NCI-H2196 treated with DMSO at 0.1 percent for 48 hours (cell line): ENCODE data around the gene ASCC2.
"Not testable (repeated sequence)": the region's sequence is repeated elsewhere in the genome, so short reads cannot be mapped to it uniquely, and the experiment has no call there.

Experiments
- DNase-seq: peaks from one replicate; lab custom pipeline; 2025; ENCODE audit not compliant: unreplicated experiment; lab: John Stamatoyannopoulos, UW

The ASCC2 gene, protein sequence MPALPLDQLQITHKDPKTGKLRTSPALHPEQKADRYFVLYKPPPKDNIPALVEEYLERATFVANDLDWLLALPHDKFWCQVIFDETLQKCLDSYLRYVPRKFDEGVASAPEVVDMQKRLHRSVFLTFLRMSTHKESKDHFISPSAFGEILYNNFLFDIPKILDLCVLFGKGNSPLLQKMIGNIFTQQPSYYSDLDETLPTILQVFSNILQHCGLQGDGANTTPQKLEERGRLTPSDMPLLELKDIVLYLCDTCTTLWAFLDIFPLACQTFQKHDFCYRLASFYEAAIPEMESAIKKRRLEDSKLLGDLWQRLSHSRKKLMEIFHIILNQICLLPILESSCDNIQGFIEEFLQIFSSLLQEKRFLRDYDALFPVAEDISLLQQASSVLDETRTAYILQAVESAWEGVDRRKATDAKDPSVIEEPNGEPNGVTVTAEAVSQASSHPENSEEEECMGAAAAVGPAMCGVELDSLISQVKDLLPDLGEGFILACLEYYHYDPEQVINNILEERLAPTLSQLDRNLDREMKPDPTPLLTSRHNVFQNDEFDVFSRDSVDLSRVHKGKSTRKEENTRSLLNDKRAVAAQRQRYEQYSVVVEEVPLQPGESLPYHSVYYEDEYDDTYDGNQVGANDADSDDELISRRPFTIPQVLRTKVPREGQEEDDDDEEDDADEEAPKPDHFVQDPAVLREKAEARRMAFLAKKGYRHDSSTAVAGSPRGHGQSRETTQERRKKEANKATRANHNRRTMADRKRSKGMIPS

GRCh38 chr22:29837741-29838598 lies at the start of gene ASCC2:
ASCC2 (minus strand) TSS chr22:29838274; CDS start chr22:29832325, 5,949 bp downstream.
- peak; percentile 86 for DNase-seq

DNA sequence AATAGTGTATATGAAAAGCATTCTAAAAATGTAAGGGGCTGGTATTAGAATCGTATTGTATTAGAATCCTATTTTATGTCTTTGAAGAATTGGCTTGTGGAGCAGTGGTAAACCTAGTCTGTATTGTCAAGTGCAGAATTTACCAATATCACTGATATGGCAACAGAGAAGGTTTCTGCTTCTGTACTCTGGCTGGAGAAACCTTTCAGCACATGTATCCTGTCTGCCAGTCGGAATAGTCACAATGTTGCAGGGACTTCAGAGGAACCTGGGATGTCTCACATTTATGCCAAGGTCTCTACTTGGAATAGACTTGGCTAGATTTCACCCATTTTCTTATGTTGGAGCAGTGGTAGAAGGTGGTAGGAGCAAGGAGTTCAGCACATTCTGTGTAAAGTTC lies 49.3 kb upstream of the ASCC2 start:
- DNase-seq: no peak

GRCh38 chr22:29886596-29886995 lies 48.5 kb upstream of the ASCC2 start:
- no peak for DNase-seq

DNA sequence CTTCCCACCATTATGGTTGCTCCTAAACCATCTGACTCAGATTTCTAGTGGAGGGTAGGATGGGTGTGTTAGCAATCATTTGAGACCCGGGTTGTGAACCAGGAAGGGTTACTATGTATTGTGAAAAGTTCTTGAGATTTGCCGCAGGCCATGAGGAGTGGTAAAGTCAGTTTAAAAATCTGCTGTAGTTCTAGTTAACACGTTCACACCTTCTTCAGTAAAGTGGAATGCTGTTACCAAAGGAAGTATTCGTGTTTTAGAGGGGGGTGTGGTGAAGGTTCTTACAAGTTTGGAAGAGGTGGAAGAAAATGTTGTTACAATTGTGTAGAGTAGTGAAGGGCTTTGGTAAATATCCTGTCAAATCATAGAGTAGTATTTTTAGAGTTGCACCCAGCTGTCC lies 47.5 kb upstream of the ASCC2 start:
- no peak for DNase-seq

GRCh38 chr22:29883775-29884097 lies 45.7 kb upstream of the ASCC2 start:
- DNase-seq: no peak

- DNase-seq: peak; percentile 39
Observed at GRCh38 chr22:29883045-29883774, 45.1 kb upstream of the ASCC2 start, which contains the start of gene MTMR3. MTMR3 (plus strand) TSS chr22:29883174; CDS start chr22:29971060, 87,886 bp downstream.

DNA sequence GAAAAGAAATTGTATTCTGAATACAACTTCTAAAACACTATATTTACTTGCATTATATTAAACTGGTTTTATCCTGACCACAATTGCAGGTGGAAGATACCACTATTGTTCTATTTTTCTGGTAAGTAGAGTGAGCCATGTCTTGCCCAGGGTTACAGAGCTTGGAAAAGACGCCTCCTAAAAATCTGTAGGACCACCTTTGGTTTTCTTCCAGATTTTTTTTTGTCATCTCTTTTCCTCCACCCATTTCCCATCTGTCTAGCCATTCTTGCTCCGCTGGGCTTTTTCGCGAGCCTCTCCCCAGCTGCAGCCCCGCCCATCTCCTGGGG lies 44.6 kb upstream of the ASCC2 start:
- no peak for DNase-seq

- DNase-seq: no peak
Observed at GRCh38 chr22:29879753-29880152, 41.7 kb upstream of the ASCC2 start.

- DNase-seq: no peak
Observed at GRCh38 chr22:29877620-29878019, 39.5 kb upstream of the ASCC2 start.

GRCh38 chr22:29873943-29874342 lies 35.9 kb upstream of the ASCC2 start:
- no peak for DNase-seq

- DNase-seq: no peak
Observed at GRCh38 chr22:29872989-29873388, 34.9 kb upstream of the ASCC2 start.

DNA sequence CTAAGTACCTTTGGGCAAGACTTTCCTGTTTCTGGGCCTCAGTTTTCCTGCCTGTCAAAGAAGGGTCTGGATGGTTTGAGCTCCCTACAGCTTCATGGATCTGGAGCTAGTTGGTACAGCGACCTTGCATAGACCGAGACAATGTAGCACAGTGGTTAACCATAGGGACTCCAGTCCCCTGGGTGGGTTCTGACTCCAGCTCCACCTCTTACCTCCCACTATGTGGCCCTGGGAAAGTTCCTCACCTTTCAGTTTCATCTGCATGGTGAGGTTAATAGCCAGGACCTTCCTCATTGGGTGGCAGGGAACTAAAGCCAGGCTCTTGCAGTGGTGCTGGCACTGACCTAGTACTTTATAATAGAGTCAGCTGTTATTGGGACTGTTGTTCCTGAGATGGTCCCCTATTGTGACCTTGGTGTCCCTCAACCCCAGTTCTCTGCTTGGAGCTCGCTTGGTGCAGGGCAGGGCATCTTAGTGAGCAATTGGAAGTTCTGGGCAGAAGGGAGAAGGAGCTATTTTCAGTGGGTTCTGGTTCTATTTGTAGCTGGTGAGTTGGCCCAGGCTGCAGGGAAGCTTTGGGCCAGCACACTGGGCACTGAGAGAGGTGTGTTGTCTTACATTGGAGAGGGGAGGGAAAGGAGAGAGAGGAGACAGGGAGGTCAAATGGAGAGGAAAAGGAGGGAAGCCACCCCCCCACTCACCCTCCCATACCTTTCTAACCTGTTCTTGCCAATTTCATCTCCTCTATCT lies 34.2 kb upstream of the ASCC2 start:
- DNase-seq: no peak

DNA sequence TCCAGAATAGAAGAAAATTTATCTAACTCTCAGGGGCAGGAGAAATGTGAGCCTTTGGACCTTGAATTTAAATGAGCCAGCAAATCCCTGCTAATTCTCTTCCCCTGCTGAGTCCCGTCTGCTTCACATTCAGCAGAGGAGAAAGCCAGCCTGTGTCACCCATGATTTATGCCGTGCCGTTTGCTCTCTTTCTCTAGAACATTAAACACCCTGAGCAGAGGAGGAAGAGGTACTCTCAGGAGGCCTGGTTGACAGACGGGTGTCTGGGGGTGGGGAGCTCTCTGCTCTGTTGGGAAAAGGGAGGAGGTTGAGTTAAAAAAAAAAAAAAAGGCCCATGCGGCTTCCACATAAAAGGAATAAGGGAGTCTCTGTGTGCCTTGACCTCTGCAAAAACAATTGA lies 33.6 kb upstream of the ASCC2 start:
- no peak for DNase-seq

DNA sequence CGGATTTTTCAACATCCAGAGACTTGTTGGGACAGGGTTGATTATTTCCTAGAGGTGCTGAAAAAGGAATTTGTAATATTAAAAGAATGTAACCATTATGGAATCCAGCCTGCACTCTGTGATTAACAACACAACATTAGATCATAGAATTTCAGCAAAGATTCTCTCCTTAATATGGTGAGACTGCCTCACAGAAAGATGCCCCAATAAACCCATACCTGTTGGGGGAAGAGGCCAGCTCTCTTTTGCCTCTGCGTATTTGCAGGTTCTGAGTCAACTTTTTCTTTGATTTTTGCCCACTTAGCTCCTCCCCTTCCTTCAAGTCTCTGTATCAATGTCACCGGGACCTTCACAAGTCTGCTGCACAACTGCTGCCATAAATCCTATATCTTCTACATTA lies 32.5 kb upstream of the ASCC2 start:
- DNase-seq: no peak

DNA sequence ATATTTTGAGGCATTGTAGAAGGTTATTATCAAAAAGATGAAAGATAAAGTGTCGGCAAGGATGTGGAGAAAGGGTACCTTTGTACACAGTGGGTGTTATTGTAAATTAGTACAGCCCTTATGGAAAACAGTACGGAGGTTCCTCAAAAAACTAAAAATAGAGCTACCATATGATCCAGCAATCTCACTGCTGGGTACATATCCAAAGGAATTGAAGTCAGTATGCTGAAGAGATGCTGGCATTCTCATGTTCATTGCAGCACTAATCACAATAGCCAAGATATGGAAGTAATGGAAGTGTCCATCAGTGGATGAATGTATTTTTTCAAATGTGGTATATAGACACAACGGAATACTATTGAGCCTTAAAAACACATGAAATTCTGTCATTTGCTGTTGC lies 29.8 kb upstream of the ASCC2 start:
- no peak for DNase-seq

GRCh38 chr22:29867260-29867659 lies 29.2 kb upstream of the ASCC2 start:
- no peak for DNase-seq

- DNase-seq: not testable (repeated sequence)
Observed at GRCh38 chr22:29865572-29865971, 27.5 kb upstream of the ASCC2 start.

DNA sequence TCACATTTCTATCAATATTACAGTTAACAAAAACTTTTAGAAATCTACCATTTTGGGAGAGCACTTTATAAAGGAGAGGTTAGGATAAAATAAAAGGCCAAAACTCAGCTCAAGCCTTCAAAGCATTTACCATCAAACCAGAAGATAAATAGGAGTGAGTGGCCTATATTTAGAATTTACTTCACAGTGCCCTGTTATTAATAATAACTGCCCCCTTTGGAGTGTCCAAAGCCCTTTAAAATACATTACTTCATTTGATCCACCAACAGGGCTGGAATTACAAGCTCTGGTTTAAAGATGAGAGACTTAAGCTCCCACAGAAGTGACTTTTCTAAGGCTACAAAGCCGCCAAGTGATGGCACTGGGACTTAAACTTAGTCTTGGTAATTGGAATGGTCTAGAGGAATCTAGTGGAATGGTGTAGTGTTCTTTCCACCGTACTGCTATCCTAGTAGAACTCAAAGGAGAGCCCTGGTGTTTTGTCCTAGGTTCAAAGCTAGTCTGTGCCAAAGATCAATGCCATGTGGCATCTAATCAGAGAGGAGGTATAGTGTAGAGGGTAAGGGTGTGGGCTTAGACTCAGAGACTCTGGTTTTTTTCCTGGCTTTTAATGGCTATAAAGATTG lies 23.7 kb upstream of the ASCC2 start:
- DNase-seq: no peak

GRCh38 chr22:29860006-29860766 lies 22.1 kb upstream of the ASCC2 start:
- DNase-seq: no peak
